C4-2B (cell line): Measurements from ENCODE around the gene RAPGEF1.

ENCODE experiments used
- ZFX ChIP-seq: fragments of 450-650 bp; IDR thresholded peaks from 2 replicates; pipeline ENCODE4 v1.6.1; 2017
- TF ChIP-seq, protein P1 (sequence below): fragments of 450-650 bp; conservative IDR thresholded peaks from 2 replicates; pipeline ENCODE4 v1.5.1; 2017; ENCODE audit warnings: mild to moderate bottlenecking

DNA sequence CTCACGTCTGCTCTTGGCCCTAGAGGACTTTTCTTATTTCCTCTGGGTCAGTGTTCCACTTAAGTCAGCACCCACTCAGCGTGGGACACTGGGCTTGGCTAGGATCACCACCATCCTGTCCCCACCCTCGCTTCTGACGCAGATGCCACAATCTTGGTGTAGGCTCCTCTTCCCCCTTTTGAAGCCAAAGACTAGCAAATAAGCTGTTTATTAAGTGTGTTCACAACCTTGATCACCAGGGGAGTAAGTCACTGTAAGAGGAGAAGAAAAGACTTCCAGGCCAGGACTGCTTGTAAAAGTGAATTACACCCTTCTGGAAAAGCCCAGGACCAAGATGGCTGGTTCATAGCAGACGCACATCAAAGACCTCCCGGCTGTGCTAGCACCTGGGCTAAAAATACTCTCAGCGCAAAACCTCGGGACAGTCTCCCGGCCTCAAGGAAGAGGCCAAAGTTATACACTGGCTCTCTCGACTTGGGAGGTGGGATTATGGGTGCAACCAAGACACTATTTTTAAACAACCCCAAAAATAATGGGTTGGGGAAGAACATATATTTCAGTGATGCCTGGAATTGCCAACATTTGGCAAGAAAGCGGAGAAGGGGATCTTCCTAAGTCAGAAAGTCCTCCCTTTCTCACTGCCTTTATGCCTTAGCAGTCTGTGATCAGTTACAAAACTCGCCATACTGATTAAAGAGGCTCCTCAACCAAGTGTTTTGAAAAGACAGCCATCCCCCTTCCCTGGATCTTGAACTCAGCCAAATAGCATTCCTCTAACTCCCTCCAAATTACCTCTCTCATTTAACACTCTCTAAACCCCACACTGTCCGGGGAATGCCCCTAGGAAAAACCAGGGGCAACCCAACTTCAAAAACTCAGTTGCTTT is 69.4 kb downstream of the RAPGEF1 start:
- TF ChIP-seq, protein P1, sequence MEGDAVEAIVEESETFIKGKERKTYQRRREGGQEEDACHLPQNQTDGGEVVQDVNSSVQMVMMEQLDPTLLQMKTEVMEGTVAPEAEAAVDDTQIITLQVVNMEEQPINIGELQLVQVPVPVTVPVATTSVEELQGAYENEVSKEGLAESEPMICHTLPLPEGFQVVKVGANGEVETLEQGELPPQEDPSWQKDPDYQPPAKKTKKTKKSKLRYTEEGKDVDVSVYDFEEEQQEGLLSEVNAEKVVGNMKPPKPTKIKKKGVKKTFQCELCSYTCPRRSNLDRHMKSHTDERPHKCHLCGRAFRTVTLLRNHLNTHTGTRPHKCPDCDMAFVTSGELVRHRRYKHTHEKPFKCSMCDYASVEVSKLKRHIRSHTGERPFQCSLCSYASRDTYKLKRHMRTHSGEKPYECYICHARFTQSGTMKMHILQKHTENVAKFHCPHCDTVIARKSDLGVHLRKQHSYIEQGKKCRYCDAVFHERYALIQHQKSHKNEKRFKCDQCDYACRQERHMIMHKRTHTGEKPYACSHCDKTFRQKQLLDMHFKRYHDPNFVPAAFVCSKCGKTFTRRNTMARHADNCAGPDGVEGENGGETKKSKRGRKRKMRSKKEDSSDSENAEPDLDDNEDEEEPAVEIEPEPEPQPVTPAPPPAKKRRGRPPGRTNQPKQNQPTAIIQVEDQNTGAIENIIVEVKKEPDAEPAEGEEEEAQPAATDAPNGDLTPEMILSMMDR: no peak
- no peak for TF ChIP-seq ZFX
